Cardiac fibroblast (primary cell): ENCODE data around the gene ANKMY1.

Experiments used
- DNase-seq, 2 donors: peaks; one replicate each; pipeline versions ENCODE4 v3.0.0 to v3.0.0-alpha.2; 2010; ENCODE audit warnings: low read depth in 2 of 2
- H3K4me3 ChIP-seq, 2 donors: replicated peaks in 1 of 2; 1 replicate in 1 of 2; 2 replicates in 1 of 2; pipeline ENCODE4 v1.5.1; 2011; ENCODE audit warnings: low read depth in 2 of 2, low read length in 2 of 2, mild to moderate bottlenecking in 2 of 2, moderate library complexity in 1 of 2
- CTCF ChIP-seq: IDR thresholded peaks from one replicate; pipeline ENCODE4 v1.5.1; 2011; ENCODE audit warnings: low read depth, mild to moderate bottlenecking, low read length, inconsistent platforms

The ANKMY1 gene

GRCh38 chr2:240568678-240569522 lies 11.1 kb upstream of the ANKMY1 start:
- DNase-seq: peak; percentile 59 to 69
- H3K4me3 ChIP-seq: peak overlapping the region; percentile 42 to 62

DNA sequence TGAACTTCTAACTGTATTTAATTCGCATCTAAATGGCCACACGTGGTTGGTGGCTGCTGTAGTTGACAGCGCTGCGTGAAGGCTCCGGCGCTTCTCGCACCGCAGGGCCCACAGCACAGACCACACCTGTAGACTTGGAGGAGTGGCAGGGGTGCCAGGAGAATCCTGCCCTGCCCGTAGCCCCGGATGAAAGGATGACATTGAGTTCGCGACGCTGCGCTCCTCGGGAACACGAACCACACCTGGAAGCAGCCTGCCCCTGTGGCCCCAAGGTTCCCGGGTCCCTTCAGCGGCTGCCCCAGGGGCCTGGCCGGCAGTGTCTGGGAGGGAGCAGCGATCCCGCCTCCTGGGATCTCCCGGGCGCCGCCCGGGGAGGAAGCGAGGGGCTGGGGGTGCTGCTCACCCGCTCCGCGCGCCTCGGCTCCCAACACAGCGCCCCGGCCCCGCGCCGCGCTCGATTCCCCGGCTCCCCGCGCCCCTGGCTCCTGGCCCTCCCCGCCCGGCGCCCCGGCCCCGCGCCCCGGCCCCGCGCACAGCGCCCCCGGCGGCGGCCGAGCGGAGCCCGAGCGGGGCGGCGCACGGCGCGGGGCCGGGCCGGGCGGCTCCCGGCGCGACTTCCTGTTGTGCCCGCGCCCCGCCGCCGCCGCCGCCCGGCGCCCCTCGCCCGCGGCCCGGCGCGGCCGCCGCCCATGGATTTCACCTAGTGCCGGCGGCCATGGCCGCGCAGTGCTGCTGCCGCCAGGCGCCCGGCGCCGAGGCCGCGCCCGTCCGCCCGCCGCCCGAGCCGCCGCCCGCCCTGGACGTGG lies 10.3 kb upstream of the ANKMY1 start, which contains the start of gene RNPEPL1:
TSS of gene RNPEPL1 (plus strand) at position 613 of the 806 bp plus-strand sequence. CDS start at position 716, 103 bp downstream.
- no peak for TF ChIP-seq CTCF
- DNase-seq: peak; percentile 25 to 34
- peak within 1 kb of the TSS; percentile 67 for H3K4me3 ChIP-seq

More at GRCh38 chr2:240568678-240569522, 11.1 kb upstream of the ANKMY1 start:
- TF ChIP-seq CTCF: no peak

DNA sequence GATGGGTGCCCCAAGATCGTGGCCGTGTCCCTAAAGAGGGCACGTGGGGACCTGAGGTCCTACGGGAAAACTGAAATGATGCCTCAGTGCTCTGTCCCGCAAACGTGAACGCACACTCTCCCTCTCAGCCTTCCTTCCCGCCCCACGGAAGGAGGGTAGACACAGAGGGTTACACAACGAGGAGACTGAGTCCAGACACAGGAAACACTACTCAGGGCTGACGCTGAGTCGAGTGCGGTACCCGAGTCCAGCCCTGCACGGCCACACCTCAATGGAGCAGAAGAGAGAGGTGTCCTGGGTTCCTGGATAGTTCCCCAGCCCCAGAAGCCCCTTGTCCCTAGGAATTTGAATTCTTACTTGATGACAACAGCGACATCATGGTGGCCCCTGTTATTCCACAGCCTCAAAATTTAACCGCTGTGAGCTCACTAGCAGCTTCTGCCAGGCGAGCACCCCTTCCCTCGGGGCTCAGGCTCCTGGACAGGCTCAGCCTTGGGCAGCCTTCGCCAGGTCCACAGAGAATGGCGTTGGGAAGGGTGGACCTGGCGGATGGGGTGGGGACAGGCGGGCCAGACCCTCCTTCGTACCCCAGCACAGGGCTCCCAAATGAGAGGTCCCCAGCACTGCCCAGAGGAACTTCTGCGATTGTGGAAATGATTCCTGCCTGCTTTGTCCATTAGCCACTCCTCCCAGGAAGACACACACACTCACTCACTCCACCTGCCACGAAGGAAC lies 9.5 kb upstream of the ANKMY1 start:
- H3K4me3 ChIP-seq: peak overlapping the region; percentile 67
- peak in 1 of 2 donors; percentile 53 for DNase-seq
- no peak for TF ChIP-seq CTCF

GRCh38 chr2:240566203-240567136 lies 8.7 kb upstream of the ANKMY1 start:
- peak; percentile 85 to 89 for DNase-seq
- peak overlapping the region in 1 of 2 donors; percentile 40 for H3K4me3 ChIP-seq
- TF ChIP-seq CTCF: peak; percentile 69

DNA sequence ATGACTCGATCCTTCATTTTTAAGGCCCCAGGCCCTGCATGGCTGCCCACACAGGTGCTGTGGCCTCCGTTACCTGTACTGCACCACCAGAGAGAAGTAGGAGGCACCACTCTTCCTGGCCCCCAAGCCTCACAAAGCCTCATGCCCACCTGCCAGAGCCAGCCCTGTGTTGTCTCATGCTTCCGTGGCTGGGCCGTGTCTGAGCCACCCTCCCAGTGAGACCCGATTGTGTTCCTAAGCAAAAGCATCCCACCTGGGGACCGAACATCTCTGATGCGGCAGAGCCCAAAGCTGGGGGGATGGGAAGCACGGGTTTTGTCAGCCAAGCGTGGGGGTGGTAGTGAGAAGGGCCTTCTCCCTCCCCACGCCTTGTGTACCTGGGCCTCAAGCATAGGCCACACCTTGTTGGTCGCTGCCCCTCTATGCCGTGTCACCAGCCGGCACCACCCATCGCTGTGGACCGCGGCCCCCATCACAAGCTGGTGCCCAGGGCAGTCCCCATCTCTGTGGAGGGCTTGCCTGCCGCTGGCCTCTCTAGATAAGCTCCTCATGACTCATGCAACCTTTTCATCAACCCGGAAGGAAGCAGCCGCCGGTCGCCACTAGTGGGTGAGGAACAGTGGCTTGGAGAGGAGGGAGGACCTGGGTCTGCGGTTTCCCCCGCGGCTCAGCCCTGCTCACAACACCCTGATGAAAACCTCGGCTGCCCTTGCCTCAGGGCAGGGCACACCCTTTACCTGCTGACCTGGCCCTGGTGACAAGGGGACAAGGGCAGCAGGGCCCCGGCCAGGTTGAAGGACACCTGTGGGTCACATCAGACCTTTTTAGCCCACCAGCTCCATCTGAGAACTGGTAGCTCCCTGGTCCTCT lies 7.8 kb upstream of the ANKMY1 start:
- DNase-seq: peak; percentile 73 to 78
- peak overlapping the region in 1 of 2 donors; percentile 5 for H3K4me3 ChIP-seq

More for the DNA sequence above, 7.8 kb upstream of the ANKMY1 start:
- no peak for TF ChIP-seq CTCF
